Stomach (tissue), 9 donors: Measurements from ENCODE around the gene CETP. TPM values are rescaled to one million over a fixed set of nuclear protein-coding genes. Genes with fewer than 3 reads are reported as not detected.
"Not testable (repeated sequence)": the region's sequence is repeated elsewhere in the genome, so short reads cannot be mapped to it uniquely, and the experiment has no call there.

ENCODE experiments used
- DNase-seq, 2 donors: peaks; one replicate each; pipeline versions ENCODE4 v3.0.0 to v3.0.0-alpha.2; 2013 to 2019
- H3K27ac ChIP-seq, 5 donors: fragments of 200-600 bp in 4 of 5; sonication (generic) in 4 of 5; one replicate each; pipeline ENCODE4 v1.5.1; 2013 to 2019; ENCODE audit warnings: mild to moderate bottlenecking in 1 of 5, moderate library complexity in 1 of 5
- H3K27me3 ChIP-seq, 3 donors: fragments of 200-600 bp; sonication (generic); one replicate each; pipeline ENCODE4 v1.5.1; 2017 to 2019; ENCODE audit warnings: mixed run types in 1 of 3
- H3K36me3 ChIP-seq, 4 donors: fragments of 200-600 bp; sonication (generic); 1 replicate in 3 of 4; 2 replicates in 1 of 4; pipeline ENCODE4 v1.5.1; 2016 to 2019
- H3K4me1 ChIP-seq, 4 donors: fragments of 200-600 bp; sonication (generic); one replicate each; pipeline ENCODE4 v1.5.1; 2016 to 2019
- H3K4me3 ChIP-seq, 4 donors: fragments of 200-600 bp; sonication (generic) in 3 of 4; one replicate each; pipeline ENCODE4 v1.5.1; 2016 to 2019; ENCODE audit warnings: mild to moderate bottlenecking in 1 of 4
- H3K9me3 ChIP-seq, 4 donors: fragments of 200-600 bp; sonication (generic); one replicate each; pipeline ENCODE4 v1.5.1; 2016 to 2019
- CTCF ChIP-seq, 7 experiments: fragments of 450-650 bp in 4 of 7; fragments of 200-600 bp in 3 of 7; sonication (generic) in 3 of 7; IDR thresholded peaks; one replicate each; pipeline ENCODE4 v1.5.1; 2016 to 2019; ENCODE audit warnings: antibody characterized with exemption in 7 of 7, control low read depth in 2 of 7, mild to moderate bottlenecking in 1 of 7
- EP300 ChIP-seq: sonication (generic); formaldehyde crosslinking; IDR thresholded peaks from one replicate; pipeline ENCODE4 v1.6.1; 2017; ENCODE audit warnings: antibody characterized with exemption
- POLR2A ChIP-seq, 4 donors: fragments of 450-650 bp; IDR thresholded peaks; one replicate each; pipeline ENCODE4 v1.6.1; 2016; ENCODE audit warnings: antibody characterized with exemption in 4 of 4, control low read depth in 2 of 4, mild to moderate bottlenecking in 1 of 4, moderate library complexity in 1 of 4
- POLR2AphosphoS5 ChIP-seq, 3 donors: sonication (generic); formaldehyde crosslinking; IDR thresholded peaks; one replicate each; pipeline ENCODE4 v1.6.1; 2016; ENCODE audit warnings: antibody characterized with exemption in 3 of 3
- WGBS, 5 donors: extraction: QIAGEN DNeasy Blood & Tissue Kit in 3 of 5; methylation state at CpG; one replicate each; pipeline versions ENCODE4 v1.1.5 to v1.1.7; 2013 to 2018; 5-methylcytosine and 5-hydroxymethylcytosine counted together
- intact Hi-C: fragments of 100-400 bp; cut with DNase I; formaldehyde crosslinking; loops from one replicate; pipeline ENCODE4 v1.15.1; 2023; ENCODE audit warnings: low total_unique reads
- polyA plus RNA-seq, 3 donors: library from polyadenylated mRNA; stranded (reverse); fragments of 200-250 nt; gene quantifications; one replicate each; pipeline ENCODE4 v1.2.3, GENCODE V29; 2013
- total RNA-seq, 5 donors: library from RNA; depleted of rRNA; stranded (reverse); fragments of >200 nt; gene quantifications; one replicate each; pipeline versions ENCODE4 v1.1.0 to v1.2.3, GENCODE V29; 2014 to 2016
- donor health status: healthy with polysubstance abuse.
- donor health status: Bipolar disorder and iron deficiency.
- donor health status: healthy.

The CETP gene
- total and polyA plus RNA-seq, 8 donors, result 0.18 to 2.9 (median 0.32) TPM; not detected in 4

- Histone ChIP-seq H3K36me3 (no peaks in the 10 kb centered on the region), H3K4me3 (no peak overlapping the region), H3K9me3 (no peaks in the 10 kb centered on the region), H3K4me1 (peaks cover 0 to 4% (median 0%) of the 10 kb centered on the region in 4 donors), H3K27me3 (peaks cover 0 to 5% (median 0%) of the 10 kb centered on the region in 3 donors), H3K27ac (no peak overlapping the region)
- no peak for DNase-seq
- TF ChIP-seq POLR2A (IDR thresholded peaks at IDR 0.05) (no peak), EP300 (no peak)
- intact Hi-C loops, result no loop called here
- 90 to 100% (median 92%) methylated on average over 3 of the region's 3 CpGs for WGBS, 5 donors
Measured at GRCh38 chr16:56971768-56972043, 10.0 kb downstream of the CETP start.

GRCh38 chr16:56972403-56973293, 10.9 kb downstream of the CETP start:
- no peak for DNase-seq
- H3K9me3 ChIP-seq, result no peaks in the 10 kb centered on the region
- H3K4me3 ChIP-seq, result no peak overlapping the region
- intact Hi-C loops, result no loop called here
- peaks cover 0 to 5% (median 0%) of the 10 kb centered on the region in 3 donors for H3K27me3 ChIP-seq
- H3K36me3 ChIP-seq, result no peaks in the 10 kb centered on the region
- no peak overlapping the region for H3K27ac ChIP-seq
- H3K4me1 ChIP-seq, result peaks cover 0 to 4% (median 0%) of the 10 kb centered on the region in 4 donors
- TF ChIP-seq CTCF (IDR thresholded peaks at IDR 0.05) (no peak), POLR2AphosphoS5 (IDR thresholded peaks at IDR 0.05) (no peak), POLR2A (IDR thresholded peaks at IDR 0.05) (no peak), EP300 (no peak)
- WGBS, 5 donors, result 69 to 73% (median 71%) methylated on average over 17 to 18 of the region's 18 CpGs

- H3K9me3 ChIP-seq, result no peaks in the 10 kb centered on the region
- no peak overlapping the region for H3K27ac ChIP-seq
- intact Hi-C loops, result no loop called here
- H3K4me1 ChIP-seq, result peaks cover 0 to 4% (median 0%) of the 10 kb centered on the region in 4 donors
- DNase-seq, result no peak
- H3K27me3 ChIP-seq, result peaks cover 0 to 5% (median 0%) of the 10 kb centered on the region in 3 donors
- H3K36me3 ChIP-seq, result no peaks in the 10 kb centered on the region
- WGBS, 5 donors, result 79 to 93% (median 85%) methylated on average over 9 of the region's 9 CpGs
- no peak overlapping the region for H3K4me3 ChIP-seq
- TF ChIP-seq CTCF (IDR thresholded peaks at IDR 0.05), result no peak
- no peak for TF ChIP-seq POLR2AphosphoS5 (IDR thresholded peaks at IDR 0.05)
- TF ChIP-seq EP300, result no peak
- no peak for TF ChIP-seq POLR2A (IDR thresholded peaks at IDR 0.05)
Measured at GRCh38 chr16:56973294-56973689, 11.5 kb downstream of the CETP start.

GRCh38 chr16:56973899-56974298, 12.1 kb downstream of the CETP start:
- H3K27me3 ChIP-seq, H3K4me1 ChIP-seq, H3K36me3 ChIP-seq, H3K27ac ChIP-seq, DNase-seq, H3K4me3 ChIP-seq, H3K9me3 ChIP-seq, intact Hi-C loops: not testable (repeated sequence)
- WGBS, 5 donors, result 76 to 95% (median 82%) methylated on average over 7 of the region's 7 CpGs

- no peak for DNase-seq
- H3K4me1 ChIP-seq, result peaks cover 0 to 4% (median 0%) of the 10 kb centered on the region in 4 donors
- no peak overlapping the region for H3K4me3 ChIP-seq
- no peaks in the 10 kb centered on the region for H3K9me3 ChIP-seq
- peaks cover 0 to 5% (median 0%) of the 10 kb centered on the region in 3 donors for H3K27me3 ChIP-seq
- TF ChIP-seq EP300, result no peak
- TF ChIP-seq POLR2AphosphoS5 (IDR thresholded peaks at IDR 0.05), result no peak
- no peak for TF ChIP-seq POLR2A (IDR thresholded peaks at IDR 0.05)
- TF ChIP-seq CTCF (IDR thresholded peaks at IDR 0.05), result no peak
- H3K36me3 ChIP-seq, result no peaks in the 10 kb centered on the region
- 78 to 81% (median 79%) methylated on average over 9 of the region's 9 CpGs for WGBS, 5 donors
- intact Hi-C loops, result no loop called here
- no peak overlapping the region for H3K27ac ChIP-seq
Measured at GRCh38 chr16:56974549-56975300, 13.0 kb downstream of the CETP start.
